ENCODE results near the gene ATXN1.

ATXN1 gene

GRCh38 chr6:16578695-16579285 is 182.5 kb downstream of the ATXN1 start:
- TF ChIP-seq EZH2phosphoT487 (IDR thresholded peaks at IDR 0.05; ENCODE audit: borderline replicate concordance) (no peak), CTCF (conservative IDR thresholded peaks at IDR 0.05; ENCODE audit: low read length) (no peak)
- Histone ChIP-seq H3K79me2 (ENCODE audit: insufficient read depth, low read length) (no peaks in the 10 kb centered on the region), H3K9me3 (ENCODE audit: insufficient read depth, low read depth, low read length) (no peaks in the 10 kb centered on the region), H3K4me1 (ENCODE audit: insufficient read depth, low read length, poor library complexity, severe bottlenecking) (peaks cover 6% of the 10 kb centered on the region), H2AFZ (ENCODE audit: low read length) (no peak overlapping the region), H3K27me3 (ENCODE audit: insufficient read depth, low read length, poor library complexity, severe bottlenecking) (no peaks in the 10 kb centered on the region), H4K20me1 (ENCODE audit: insufficient read depth, low read length, poor library complexity, severe bottlenecking) (no peaks in the 10 kb centered on the region), H3F3A (ENCODE audit: low read depth) (no peaks in the 10 kb centered on the region), H3K36me3 (ENCODE audit: insufficient read depth, low read length) (peaks cover 18% of the 10 kb centered on the region; the same call in 1 of the 2 replicates), H3K4me2 (ENCODE audit: low read depth, low read length, poor library complexity, severe bottlenecking) (no peak overlapping the region), H3K4me3 (ENCODE audit: low read length, poor library complexity, severe bottlenecking) (no peak overlapping the region), H3K9ac (ENCODE audit: low read depth, low read length, poor library complexity, severe bottlenecking) (no peak overlapping the region), H3K9me2 (replicated peaks; ENCODE audit: low read depth, low read length) (no peaks in the 10 kb centered on the region)

GRCh38 chr6:16576451-16577368 is 184.6 kb downstream of the ATXN1 start:
- Histone ChIP-seq H3K4me1 (ENCODE audit: insufficient read depth, low read length, poor library complexity, severe bottlenecking) (peaks cover 3% of the 10 kb centered on the region), H3K9me2 (replicated peaks; ENCODE audit: low read depth, low read length) (no peaks in the 10 kb centered on the region), H3K4me3 (ENCODE audit: low read length, poor library complexity, severe bottlenecking) (no peak overlapping the region), H3K27me3 (ENCODE audit: insufficient read depth, low read length, poor library complexity, severe bottlenecking) (no peaks in the 10 kb centered on the region), H3K9ac (ENCODE audit: low read depth, low read length, poor library complexity, severe bottlenecking) (no peak overlapping the region), H3K4me2 (ENCODE audit: low read depth, low read length, poor library complexity, severe bottlenecking) (no peak overlapping the region), H3K79me2 (ENCODE audit: insufficient read depth, low read length) (no peaks in the 10 kb centered on the region), H3F3A (ENCODE audit: low read depth) (no peaks in the 10 kb centered on the region), H2AFZ (ENCODE audit: low read length) (no peak overlapping the region), H3K36me3 (ENCODE audit: insufficient read depth, low read length) (peaks cover 10% of the 10 kb centered on the region; the same call in 1 of the 2 replicates), H4K20me1 (ENCODE audit: insufficient read depth, low read length, poor library complexity, severe bottlenecking) (no peaks in the 10 kb centered on the region), H3K9me3 (ENCODE audit: insufficient read depth, low read depth, low read length) (no peaks in the 10 kb centered on the region)
- TF ChIP-seq CTCF (conservative IDR thresholded peaks at IDR 0.05; ENCODE audit: low read length): no peak
- no peak for TF ChIP-seq EZH2phosphoT487 (IDR thresholded peaks at IDR 0.05; ENCODE audit: borderline replicate concordance)

GRCh38 chr6:16575655-16576054 is 185.6 kb downstream of the ATXN1 start:
- TF ChIP-seq EZH2phosphoT487 (IDR thresholded peaks at IDR 0.05; ENCODE audit: borderline replicate concordance) (no peak), CTCF (conservative IDR thresholded peaks at IDR 0.05; ENCODE audit: low read length) (no peak)
- Histone ChIP-seq H3K4me3 (ENCODE audit: low read length, poor library complexity, severe bottlenecking) (no peak overlapping the region), H3K79me2 (ENCODE audit: insufficient read depth, low read length) (no peaks in the 10 kb centered on the region), H3K4me2 (ENCODE audit: low read depth, low read length, poor library complexity, severe bottlenecking) (no peak overlapping the region), H2AFZ (ENCODE audit: low read length) (no peak overlapping the region), H4K20me1 (ENCODE audit: insufficient read depth, low read length, poor library complexity, severe bottlenecking) (no peaks in the 10 kb centered on the region), H3K27me3 (ENCODE audit: insufficient read depth, low read length, poor library complexity, severe bottlenecking) (no peaks in the 10 kb centered on the region), H3F3A (ENCODE audit: low read depth) (no peaks in the 10 kb centered on the region), H3K9me3 (ENCODE audit: insufficient read depth, low read depth, low read length) (no peaks in the 10 kb centered on the region), H3K4me1 (ENCODE audit: insufficient read depth, low read length, poor library complexity, severe bottlenecking) (peaks cover 3% of the 10 kb centered on the region), H3K9ac (ENCODE audit: low read depth, low read length, poor library complexity, severe bottlenecking) (no peak overlapping the region), H3K36me3 (ENCODE audit: insufficient read depth, low read length) (peaks cover 6% of the 10 kb centered on the region; the same call in 1 of the 2 replicates), H3K9me2 (replicated peaks; ENCODE audit: low read depth, low read length) (no peaks in the 10 kb centered on the region)

Data from Loucy (cell line).